Bladder microvascular endothelial cell (primary cell): ENCODE results near the gene ST6GAL1. TPM values are rescaled to one million over a fixed set of nuclear protein-coding genes. Genes with fewer than 3 reads are reported as not detected.

Experiments
- total RNA-seq: library from RNA; depleted of rRNA; stranded (reverse); fragments of >200 nt; gene quantifications from 2 replicates; pipeline ENCODE4 v1.2.3, GENCODE V29; 2014

ST6GAL1 gene, protein sequence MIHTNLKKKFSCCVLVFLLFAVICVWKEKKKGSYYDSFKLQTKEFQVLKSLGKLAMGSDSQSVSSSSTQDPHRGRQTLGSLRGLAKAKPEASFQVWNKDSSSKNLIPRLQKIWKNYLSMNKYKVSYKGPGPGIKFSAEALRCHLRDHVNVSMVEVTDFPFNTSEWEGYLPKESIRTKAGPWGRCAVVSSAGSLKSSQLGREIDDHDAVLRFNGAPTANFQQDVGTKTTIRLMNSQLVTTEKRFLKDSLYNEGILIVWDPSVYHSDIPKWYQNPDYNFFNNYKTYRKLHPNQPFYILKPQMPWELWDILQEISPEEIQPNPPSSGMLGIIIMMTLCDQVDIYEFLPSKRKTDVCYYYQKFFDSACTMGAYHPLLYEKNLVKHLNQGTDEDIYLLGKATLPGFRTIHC
- total RNA-seq, result 40.3 and 84.1 TPM in 2 replicates

GRCh38 chr3:186930143-186930640 lies at the start of gene ST6GAL1:
ST6GAL1 (plus strand) TSS chr3:186930526; CDS start chr3:187042704, 112,178 bp downstream.

Other genes with a start within 250 kb of the ST6GAL1 start
- not detected in 2 replicates for gene KNG1, start 213.2 kb upstream of the ST6GAL1 start, total RNA-seq
- gene EIF4A2, start 146.9 kb upstream of the ST6GAL1 start, total RNA-seq, result 344 and 803 TPM in 2 replicates
- gene RFC4, start 124.0 kb upstream of the ST6GAL1 start, total RNA-seq, result 19.2 and 20.6 TPM in 2 replicates
- not detected in 2 replicates for gene ADIPOQ, start 87.8 kb upstream of the ST6GAL1 start, total RNA-seq
- 16.1 and 25.3 TPM in 2 replicates for gene RPL39L, start 209.0 kb downstream of the ST6GAL1 start, total RNA-seq